ENCODE results near the gene ANKRD33B.

Gene ANKRD33B

GRCh38 chr5:10690460-10691440 lies 126.9 kb downstream of the ANKRD33B start:
- no peak for DNase-seq (ENCODE audit: low read depth, low spot score)
- Histone ChIP-seq H3K9me3 (ENCODE audit: insufficient read depth, low read length) (peaks cover 8% of the 10 kb centered on the region; the same call in 1 of the 2 replicates), H3K27me3 (ENCODE audit: insufficient read depth, insufficient read length) (no peaks in the 10 kb centered on the region), H3K36me3 (ENCODE audit: insufficient read depth, insufficient read length, low read length) (peaks cover 25% of the 10 kb centered on the region), H3K4me3 (ENCODE audit: insufficient read length, low read depth) (no peak overlapping the region), H3K4me1 (ENCODE audit: insufficient read depth, insufficient read length) (peaks cover 2% of the 10 kb centered on the region), H3K9ac (ENCODE audit: insufficient read length, low read depth) (no peak overlapping the region)
- TF ChIP-seq SUZ12 (IDR thresholded peaks at IDR 0.05; ENCODE audit: extremely low read depth, insufficient read depth, insufficient read length) = no peak

GRCh38 chr5:10691826-10692785 lies 128.2 kb downstream of the ANKRD33B start:
- no peak for DNase-seq (ENCODE audit: low read depth, low spot score)
- peaks cover 2% of the 10 kb centered on the region for H3K4me1 ChIP-seq (ENCODE audit: insufficient read depth, insufficient read length)

DNA sequence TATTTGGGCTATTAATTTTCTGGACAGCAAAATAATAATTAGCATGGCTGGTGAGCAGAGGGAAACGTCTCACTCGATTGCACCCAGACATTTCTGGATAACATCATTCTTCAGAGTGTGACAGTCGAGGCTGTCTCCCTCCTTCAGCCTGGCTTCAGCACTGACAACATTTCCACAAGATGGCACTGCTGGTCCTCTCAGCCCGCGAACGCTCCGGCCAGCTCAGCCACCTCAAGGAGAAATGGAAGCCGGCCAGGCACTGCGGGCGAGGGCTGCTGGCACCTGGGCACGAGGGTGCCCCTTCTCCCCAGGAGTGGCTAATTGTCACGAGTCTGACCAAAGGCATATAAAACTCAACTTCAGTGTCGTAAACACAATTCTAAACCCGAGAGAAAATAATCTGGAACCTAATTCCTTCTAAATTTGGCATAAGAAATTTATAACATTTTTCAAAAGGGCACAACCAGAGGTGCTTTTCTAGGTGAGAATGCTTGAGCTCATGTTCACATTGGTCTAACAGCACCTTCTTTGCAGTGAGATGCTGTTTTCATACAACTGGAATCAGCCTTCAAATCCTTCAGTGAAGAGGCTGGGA lies 131.3 kb downstream of the ANKRD33B start:
- no peaks in the 10 kb centered on the region for H3K27me3 ChIP-seq (ENCODE audit: insufficient read depth, insufficient read length)
- H3K4me3 ChIP-seq (ENCODE audit: insufficient read length, low read depth) = no peak overlapping the region
- TF ChIP-seq YY1 (IDR thresholded peaks at IDR 0.05; ENCODE audit: insufficient read depth, insufficient read length) (no peak), ZNF274 (IDR thresholded peaks at IDR 0.05; ENCODE audit: low read depth, low read length) (no peak), SUZ12 (IDR thresholded peaks at IDR 0.05; ENCODE audit: extremely low read depth, insufficient read depth, insufficient read length) (no peak)
- H3K4me1 ChIP-seq (ENCODE audit: insufficient read depth, insufficient read length) = peaks cover 2% of the 10 kb centered on the region
- peak; percentile 22 for DNase-seq (ENCODE audit: low read depth, low spot score)
- H3K9me3 ChIP-seq (ENCODE audit: insufficient read depth, low read length) = no peaks in the 10 kb centered on the region
- peaks cover 22% of the 10 kb centered on the region for H3K36me3 ChIP-seq (ENCODE audit: insufficient read depth, insufficient read length, low read length)
- no peak overlapping the region for H3K9ac ChIP-seq (ENCODE audit: insufficient read length, low read depth)

More at GRCh38 chr5:10691826-10692785, 128.2 kb downstream of the ANKRD33B start:
- no peak for TF ChIP-seq ZNF274 (IDR thresholded peaks at IDR 0.05; ENCODE audit: low read depth, low read length)
- no peak for TF ChIP-seq YY1 (IDR thresholded peaks at IDR 0.05; ENCODE audit: insufficient read depth, insufficient read length)
- Histone ChIP-seq H3K9me3 (ENCODE audit: insufficient read depth, low read length) (0 out of 2 replicates have a peak, but pooled peaks cover 4% of the 10 kb centered on the region), H3K27me3 (ENCODE audit: insufficient read depth, insufficient read length) (no peaks in the 10 kb centered on the region), H3K36me3 (ENCODE audit: insufficient read depth, insufficient read length, low read length) (peaks cover 27% of the 10 kb centered on the region), H3K9ac (ENCODE audit: insufficient read length, low read depth) (no peak overlapping the region), H3K4me3 (ENCODE audit: insufficient read length, low read depth) (no peak overlapping the region)

DNA sequence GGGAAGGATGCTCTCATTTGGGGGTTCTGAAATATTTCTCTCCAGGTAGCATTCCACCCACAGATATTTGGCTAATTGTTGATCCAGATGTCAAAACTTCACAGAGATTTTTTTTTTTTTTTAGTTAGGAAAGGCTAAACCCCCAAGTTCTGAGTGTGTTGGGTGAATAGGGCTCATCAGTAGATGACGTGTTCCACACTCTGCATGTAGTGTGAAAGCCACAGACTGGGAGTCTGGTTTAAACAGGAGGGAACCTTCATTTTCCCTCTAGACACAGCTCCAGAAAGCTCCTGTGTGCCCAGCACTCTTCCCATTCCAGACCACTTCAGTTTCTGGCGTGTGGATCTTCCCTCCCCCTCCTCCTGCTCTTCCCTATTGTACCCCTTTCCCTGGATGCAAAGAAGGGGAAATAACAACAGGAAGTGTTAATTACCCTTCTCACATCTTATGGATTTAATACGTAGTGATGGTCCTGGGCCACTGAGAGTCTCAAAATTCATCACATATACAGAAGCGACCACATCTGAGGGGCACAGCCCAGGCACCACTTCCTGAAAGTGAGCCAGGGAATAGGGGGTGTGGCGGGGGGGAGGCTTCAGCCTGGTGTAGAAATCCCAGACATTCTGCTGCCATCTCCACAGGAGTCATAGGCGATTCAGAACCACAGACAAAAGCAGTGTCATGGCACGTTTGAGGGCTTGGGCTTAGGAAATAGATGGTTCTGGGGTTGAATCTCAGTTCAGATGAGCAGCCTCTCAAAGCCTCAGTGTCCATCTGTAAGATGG lies 132.1 kb downstream of the ANKRD33B start:
- H3K4me3 ChIP-seq (ENCODE audit: insufficient read length, low read depth) = no peak overlapping the region
- H3K9ac ChIP-seq (ENCODE audit: insufficient read length, low read depth) = no peak overlapping the region
- DNase-seq (ENCODE audit: low read depth, low spot score) = no peak
- TF ChIP-seq SUZ12 (IDR thresholded peaks at IDR 0.05; ENCODE audit: extremely low read depth, insufficient read depth, insufficient read length) (no peak), YY1 (IDR thresholded peaks at IDR 0.05; ENCODE audit: insufficient read depth, insufficient read length) (no peak), ZNF274 (IDR thresholded peaks at IDR 0.05; ENCODE audit: low read depth, low read length) (no peak)
- H3K9me3 ChIP-seq (ENCODE audit: insufficient read depth, low read length) = no peaks in the 10 kb centered on the region
- H3K4me1 ChIP-seq (ENCODE audit: insufficient read depth, insufficient read length) = peaks cover 5% of the 10 kb centered on the region
- peaks cover 20% of the 10 kb centered on the region for H3K36me3 ChIP-seq (ENCODE audit: insufficient read depth, insufficient read length, low read length)
- no peaks in the 10 kb centered on the region for H3K27me3 ChIP-seq (ENCODE audit: insufficient read depth, insufficient read length)

DNA sequence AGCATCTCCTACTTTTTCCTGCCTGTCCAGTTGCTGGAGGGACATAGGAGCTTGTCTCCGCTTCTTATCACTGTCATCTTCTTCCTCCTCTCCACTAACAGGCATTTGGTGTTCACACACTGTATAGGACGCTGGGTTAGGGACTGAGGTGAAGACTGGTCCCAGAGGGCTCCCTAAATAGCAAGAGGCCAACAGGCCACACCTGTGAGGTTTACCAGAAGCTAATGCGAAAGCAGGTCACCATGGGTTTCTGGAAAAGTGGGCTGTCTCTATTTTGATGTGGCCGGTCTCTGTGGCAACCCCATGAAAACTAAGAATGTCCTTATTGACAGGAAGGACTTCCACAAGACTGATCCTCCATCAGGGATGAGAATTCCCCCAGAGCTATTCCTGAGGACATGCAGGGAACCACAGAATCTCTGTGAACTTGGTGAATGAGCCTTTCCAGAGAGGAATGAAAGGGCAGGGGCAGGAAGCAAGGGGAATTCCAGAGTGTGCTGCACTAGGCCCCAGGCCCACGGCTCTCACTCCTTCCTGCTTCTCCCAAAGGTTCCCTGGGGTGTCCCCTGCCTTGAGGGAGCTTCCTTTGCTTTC lies 135.5 kb downstream of the ANKRD33B start:
- Histone ChIP-seq H3K4me1 (ENCODE audit: insufficient read depth, insufficient read length) (peaks cover 5% of the 10 kb centered on the region), H3K27me3 (ENCODE audit: insufficient read depth, insufficient read length) (no peaks in the 10 kb centered on the region), H3K4me3 (ENCODE audit: insufficient read length, low read depth) (no peak overlapping the region), H3K36me3 (ENCODE audit: insufficient read depth, insufficient read length, low read length) (peaks cover 14% of the 10 kb centered on the region), H3K9ac (ENCODE audit: insufficient read length, low read depth) (no peak overlapping the region), H3K9me3 (ENCODE audit: insufficient read depth, low read length) (no peaks in the 10 kb centered on the region)
- DNase-seq (ENCODE audit: low read depth, low spot score) = no peak
- TF ChIP-seq SUZ12 (IDR thresholded peaks at IDR 0.05; ENCODE audit: extremely low read depth, insufficient read depth, insufficient read length) (no peak), ZNF274 (IDR thresholded peaks at IDR 0.05; ENCODE audit: low read depth, low read length) (no peak), YY1 (IDR thresholded peaks at IDR 0.05; ENCODE audit: insufficient read depth, insufficient read length) (no peak)

DNA sequence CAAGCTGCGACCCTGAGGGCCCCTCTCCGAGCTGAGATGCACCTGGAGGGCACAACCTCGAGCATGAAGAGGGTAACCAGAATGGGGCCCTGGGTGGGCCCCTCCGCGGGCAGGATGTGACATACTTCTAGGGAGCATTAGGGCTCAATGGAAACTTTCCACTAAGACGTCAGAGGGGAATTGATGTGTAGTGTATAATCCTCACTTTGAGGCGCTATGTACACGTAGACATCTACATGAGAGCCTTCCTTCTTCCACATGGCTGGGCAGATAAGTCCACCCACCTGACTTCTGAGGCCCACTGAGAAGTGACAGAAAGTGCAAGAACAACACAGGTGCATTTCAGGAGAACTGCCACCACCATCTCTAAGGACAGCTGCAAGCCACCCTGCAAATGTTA lies 136.1 kb downstream of the ANKRD33B start:
- no peak overlapping the region for H3K4me3 ChIP-seq (ENCODE audit: insufficient read length, low read depth)
- no peak for DNase-seq (ENCODE audit: low read depth, low spot score)
- peaks cover 5% of the 10 kb centered on the region for H3K4me1 ChIP-seq (ENCODE audit: insufficient read depth, insufficient read length)
- TF ChIP-seq SUZ12 (IDR thresholded peaks at IDR 0.05; ENCODE audit: extremely low read depth, insufficient read depth, insufficient read length) = no peak
- no peak for TF ChIP-seq YY1 (IDR thresholded peaks at IDR 0.05; ENCODE audit: insufficient read depth, insufficient read length)
- TF ChIP-seq ZNF274 (IDR thresholded peaks at IDR 0.05; ENCODE audit: low read depth, low read length) = no peak
- H3K9me3 ChIP-seq (ENCODE audit: insufficient read depth, low read length) = no peaks in the 10 kb centered on the region
- peaks cover 13% of the 10 kb centered on the region for H3K36me3 ChIP-seq (ENCODE audit: insufficient read depth, insufficient read length, low read length)
- H3K9ac ChIP-seq (ENCODE audit: insufficient read length, low read depth) = no peak overlapping the region
- H3K27me3 ChIP-seq (ENCODE audit: insufficient read depth, insufficient read length) = no peaks in the 10 kb centered on the region

Data from NT2/D1 (cell line).